Effector CD4-positive, alpha-beta T cell (primary cell): ENCODE results near the gene OR10H1. TPM values are rescaled to one million over a fixed set of nuclear protein-coding genes. Genes with fewer than 3 reads are reported as not detected.
A peak's percentile ranks its signal among the peaks of the same experiment; 100 is the strongest.
"Not testable (repeated sequence)": the region's sequence is repeated elsewhere in the genome, so short reads cannot be mapped to it uniquely, and the experiment has no call there.

ENCODE experiments used
- DNase-seq: peaks from one replicate; pipeline ENCODE4 v3.0.0-alpha.2; 2020
- total RNA-seq: gene quantifications from one replicate; lab custom pipeline; 2026; lab: John Stamatoyannopoulos, UW

OR10H1 gene, protein sequence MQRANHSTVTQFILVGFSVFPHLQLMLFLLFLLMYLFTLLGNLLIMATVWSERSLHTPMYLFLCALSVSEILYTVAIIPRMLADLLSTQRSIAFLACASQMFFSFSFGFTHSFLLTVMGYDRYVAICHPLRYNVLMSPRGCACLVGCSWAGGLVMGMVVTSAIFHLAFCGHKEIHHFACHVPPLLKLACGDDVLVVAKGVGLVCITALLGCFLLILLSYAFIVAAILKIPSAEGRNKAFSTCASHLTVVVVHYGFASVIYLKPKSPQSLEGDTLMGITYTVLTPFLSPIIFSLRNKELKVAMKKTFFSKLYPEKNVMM
- total RNA-seq: not detected

DNA sequence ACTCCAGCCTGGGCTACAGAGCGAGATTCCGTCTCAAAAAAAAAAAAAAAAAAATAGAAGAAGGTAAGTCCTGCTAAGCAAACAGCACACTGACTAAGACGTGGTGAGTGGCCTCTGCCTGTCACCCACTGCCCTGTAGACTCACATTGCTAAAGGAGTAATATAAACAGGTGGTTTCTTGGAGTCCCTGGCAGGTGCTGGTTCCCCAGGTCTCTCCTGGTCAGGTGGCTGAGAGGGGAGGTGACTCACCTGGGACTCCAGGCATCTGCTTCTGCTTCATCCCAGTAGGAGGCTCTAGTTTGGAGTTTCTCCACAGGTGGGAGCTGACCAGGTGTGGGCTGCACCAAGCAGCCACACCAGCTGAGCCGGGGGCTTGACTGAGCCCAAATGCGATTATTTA, at the start of gene OR10H1:
Gene OR10H1 (minus strand): TSS at position 359 of the 400 bp plus-strand sequence. CDS start 7,627 bp downstream, outside the sequence.
- DNase-seq: no peak

DNA sequence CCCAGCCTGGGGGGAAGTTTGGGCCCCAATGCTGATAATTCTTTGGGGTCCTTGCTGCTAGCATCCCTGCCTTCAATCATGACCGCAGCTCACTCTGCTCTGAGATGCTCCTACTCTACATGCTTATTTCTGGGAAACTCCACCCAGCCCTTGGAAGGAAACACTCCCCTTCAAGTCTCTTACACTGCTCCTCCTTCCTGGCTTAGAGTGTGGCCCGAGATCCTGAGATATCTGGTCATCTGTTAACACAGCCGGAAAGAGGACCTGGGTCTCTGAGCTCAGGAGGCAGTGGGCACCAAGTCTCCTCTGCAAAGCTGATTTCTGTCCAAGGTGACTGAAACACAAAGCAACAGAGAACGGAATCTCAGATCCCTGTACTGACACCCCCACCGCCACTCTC, 49.4 kb upstream of the OR10H1 start:
- no peak for DNase-seq

DNA sequence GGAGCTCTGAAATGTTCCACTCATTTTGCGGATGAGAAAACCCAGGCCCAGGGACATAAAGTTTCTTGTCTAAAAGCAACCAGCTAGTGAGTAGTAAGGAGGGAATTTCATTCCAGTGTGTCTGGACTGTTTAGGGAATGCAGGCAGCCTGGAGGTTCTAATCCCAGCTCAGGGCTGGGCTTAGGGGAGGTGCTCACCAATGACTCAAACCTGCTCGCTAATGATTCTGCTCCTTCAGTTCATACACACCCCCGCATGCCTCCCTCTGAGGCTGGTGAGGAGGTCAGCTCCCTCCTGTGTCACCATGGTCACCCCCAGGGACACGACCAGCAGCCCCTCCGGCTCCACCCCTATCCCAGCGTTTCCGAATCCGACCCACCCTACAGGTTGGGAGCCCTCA, 47.8 kb upstream of the OR10H1 start:
- DNase-seq: no peak

DNA sequence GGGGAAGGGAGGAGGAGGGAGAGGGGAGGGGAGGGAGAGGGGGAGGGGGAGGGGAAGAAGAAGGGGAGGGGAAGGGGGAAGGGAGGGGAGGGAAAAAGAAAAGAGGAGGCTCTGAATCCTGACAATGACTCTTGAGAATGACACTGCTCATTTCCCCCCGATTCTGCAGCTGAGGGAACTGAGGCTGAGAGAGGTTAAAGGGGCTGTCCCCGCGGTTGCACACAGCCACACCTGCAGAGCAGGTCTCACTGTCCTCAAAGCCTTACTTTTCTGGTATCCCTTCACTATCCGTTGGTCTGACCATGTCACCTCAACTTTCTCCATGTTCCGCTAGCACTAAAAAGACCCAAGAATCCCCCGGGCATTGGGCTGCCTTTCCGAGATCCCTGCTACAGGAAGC, 47.0 kb upstream of the OR10H1 start:
- DNase-seq: no peak

DNA sequence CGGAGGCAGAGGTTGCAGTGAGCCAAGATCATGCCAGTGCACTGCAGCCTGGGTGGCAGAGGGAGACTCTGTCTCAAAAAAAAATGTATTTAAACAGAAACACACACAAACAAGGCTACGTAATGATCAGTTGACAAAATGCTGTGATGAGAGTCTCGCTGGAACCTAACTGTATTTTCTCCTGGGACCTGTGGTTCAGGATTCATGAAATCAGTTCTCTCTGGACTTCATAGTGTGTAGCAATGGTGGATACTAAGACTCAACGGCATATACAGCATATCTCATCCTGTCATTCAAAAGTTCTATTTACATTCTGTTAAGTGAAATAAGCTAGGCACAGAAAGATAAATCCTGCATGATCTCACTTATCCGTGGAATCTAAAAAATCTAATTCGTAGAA, 45.1 kb upstream of the OR10H1 start:
- no peak for DNase-seq

DNA sequence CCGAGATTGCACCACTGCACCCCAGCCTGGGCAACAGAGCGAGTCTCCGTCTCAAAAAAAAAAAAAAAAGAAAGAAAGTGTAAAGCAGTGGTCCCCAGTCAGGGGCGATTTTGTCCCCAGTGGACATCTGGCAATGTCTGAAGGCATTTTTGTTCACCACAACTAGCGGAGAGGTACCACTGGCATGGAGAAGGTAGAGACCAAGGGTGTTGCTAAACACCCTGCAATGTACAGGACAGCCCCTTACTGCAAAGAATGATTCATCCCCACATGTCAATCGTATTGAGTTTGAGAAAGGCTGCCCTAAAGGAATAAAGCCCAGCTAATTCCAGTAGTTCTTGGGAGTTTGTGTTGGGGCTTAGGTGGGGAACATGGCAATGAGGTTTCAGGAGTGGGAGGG, 43.7 kb upstream of the OR10H1 start:
- no peak for DNase-seq

DNA sequence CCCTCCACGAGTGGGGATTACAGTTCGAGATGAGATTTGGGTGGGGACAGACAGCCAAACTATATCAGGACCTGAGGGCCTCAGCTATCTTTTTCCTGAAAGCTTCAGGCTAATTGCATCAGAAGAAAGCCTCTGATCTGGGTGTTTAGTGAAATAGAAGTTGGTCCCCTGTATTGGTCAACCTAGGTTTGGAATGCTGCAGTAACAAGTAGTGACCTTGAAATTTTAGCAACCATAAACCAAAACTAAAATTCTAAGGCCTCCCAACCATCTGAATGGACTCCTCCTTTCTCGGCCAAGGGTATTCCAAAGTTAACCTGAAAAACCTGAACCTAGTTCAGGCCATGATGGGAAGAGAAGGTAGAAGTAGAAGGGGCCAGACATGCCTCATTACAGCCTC, 34.9 kb upstream of the OR10H1 start:
- DNase-seq: no peak

DNA sequence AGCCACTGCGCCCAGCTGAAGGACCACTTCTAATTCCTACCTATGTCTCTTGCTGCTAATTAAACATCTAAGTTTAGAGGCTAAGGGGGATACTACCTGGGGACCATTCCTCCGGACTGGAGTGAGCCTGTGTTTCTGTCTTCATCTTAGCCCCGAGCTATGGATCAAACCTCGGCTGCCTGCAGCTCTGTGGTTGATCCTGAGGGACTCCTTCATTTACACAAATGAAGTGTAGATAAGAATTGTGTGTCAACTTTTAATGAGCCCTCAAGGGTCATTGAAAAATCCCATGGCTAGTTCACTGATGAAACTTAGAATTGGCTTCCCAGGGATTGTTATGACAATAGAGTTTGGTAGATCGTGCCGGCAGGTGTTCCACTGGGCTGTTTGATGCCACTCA, 31.5 kb upstream of the OR10H1 start:
- no peak for DNase-seq

DNA sequence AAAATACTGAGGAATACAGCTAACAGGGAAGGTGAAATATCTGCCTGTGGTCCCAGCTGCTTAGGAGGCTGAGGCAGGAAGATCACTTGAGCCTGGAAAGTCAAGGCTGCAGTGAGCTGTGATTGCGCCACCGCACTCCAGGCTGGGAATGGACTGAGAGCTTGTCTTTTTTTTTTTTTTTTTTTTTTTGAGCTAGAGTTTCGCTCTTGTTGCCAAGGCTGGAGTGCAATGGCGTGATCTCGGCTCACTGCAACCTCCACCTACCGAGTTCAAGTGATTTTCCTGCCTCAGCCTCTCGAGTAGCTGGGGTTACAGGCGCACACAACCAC, 28.4 kb upstream of the OR10H1 start:
- not testable (repeated sequence) for DNase-seq

DNA sequence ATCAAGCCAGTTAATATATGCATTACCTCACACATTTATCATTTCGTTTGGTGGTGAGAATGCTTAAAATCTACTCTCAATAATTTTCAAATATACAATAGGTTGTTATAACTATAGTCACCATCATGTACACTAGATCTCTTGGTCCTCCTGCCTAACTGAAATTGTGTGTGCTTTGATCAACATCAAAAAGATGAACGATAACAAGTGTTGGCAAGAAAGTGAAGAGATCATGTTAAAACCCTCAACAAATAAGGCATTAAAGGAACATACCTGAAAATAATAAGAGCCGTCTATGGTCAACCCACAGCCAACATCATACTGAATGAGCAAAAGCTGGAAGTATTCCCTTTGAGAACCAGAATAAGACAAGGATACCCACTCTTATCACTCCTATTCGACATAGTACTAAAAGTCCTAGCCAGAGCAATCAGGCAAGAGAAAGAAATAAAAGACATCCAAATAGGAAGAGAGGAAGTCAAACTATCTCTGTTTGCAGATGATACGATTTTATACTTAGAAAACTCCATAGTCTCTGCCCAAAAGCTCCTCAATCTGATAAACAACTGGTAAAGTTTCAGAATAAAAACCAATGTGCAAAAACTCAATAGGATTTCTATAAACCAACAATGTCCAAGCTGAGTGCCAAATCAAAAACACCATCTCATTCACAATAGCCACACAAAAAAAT, 27.9 kb upstream of the OR10H1 start:
- DNase-seq: no peak

DNA sequence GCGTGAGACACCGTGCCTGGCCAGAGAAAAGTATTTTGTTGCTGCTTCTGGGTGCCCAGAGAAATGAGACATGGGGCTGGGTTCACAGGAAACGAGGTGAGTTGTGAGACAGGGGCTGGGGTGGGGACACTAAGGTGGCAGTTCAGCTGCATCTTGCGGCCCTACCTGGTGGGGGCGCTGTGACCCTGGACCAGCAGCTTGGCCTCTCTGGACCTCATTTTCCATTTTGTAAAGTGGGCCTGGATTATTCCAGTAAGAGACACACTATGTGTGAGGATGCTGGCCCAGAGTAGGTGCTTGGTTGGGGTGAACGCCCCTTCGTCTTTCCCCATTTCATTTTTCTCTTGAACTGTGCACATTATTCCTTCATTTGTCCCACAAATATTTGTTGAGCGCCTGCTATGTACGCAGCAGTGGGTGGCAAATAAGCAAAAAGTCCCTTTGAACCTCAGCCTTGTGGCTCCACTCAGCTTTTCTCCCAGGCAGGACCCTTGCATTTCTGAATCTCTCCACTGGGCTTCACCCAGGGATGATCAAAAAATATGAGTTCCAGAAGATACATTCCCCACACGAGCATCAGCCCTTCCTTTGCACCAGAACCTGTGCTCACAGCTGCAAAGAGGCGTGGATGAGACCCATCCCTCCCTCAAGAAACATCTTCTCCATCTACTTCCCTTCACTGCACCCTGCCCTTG, 26.6 kb upstream of the OR10H1 start:
- DNase-seq: no peak

DNA sequence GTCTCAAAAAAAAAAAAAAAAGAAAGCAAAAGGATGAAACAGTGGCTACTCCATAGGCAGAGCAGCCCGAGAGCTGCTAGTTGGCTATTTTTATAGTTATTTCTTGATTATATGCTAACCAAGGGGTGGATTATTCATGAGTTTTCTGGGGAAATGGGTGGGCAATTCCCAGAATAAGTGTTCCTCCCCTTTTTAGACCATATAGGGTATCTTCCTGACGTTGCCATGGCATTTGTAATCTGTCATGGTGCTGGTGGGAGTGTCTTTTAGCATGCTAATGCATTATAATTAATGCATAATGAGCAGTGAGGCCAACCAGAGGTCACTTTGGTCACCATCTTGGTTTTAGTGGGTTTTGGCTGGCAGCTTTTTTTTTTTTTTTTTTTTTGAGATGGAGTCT, 25.4 kb upstream of the OR10H1 start:
- no peak for DNase-seq

DNA sequence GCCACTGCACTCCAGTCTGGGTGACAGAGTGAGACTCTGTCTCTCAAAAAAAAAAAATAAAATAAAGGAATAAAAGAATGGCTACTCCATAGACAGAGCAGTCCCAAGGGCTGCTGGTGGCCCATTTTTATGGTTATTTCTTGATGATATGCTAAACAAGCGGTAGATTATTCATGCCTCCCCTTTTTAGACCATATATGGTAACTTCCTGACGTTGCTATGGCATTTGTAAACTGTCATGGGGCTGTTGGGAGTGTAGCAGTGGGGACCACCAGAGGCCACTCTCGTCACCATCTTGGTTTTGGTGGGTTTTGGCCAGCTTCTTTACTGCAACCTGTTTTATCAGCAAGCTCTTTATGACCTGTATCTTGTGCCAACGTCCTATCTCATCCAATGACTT, 24.4 kb upstream of the OR10H1 start:
- not testable (repeated sequence) for DNase-seq

DNA sequence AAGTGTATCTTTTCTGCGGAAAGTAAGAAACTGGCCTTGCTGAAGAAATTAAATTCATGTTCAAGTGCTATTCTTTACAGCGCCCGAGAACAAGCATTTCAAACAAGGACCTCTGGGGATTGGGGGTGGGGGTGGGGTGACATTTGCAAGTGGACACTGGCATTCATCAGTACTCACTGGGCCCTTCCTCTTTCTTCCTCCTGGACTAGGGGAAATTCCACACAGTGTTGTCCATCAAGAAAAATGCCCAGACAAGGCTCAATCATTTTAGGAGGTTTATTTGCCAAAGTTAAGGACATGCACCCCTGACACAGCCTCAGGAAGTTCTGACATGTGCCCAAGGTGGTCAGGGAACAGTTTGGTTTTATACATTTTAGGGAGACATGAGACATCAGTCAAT, 22.9 kb upstream of the OR10H1 start:
- DNase-seq: no peak

DNA sequence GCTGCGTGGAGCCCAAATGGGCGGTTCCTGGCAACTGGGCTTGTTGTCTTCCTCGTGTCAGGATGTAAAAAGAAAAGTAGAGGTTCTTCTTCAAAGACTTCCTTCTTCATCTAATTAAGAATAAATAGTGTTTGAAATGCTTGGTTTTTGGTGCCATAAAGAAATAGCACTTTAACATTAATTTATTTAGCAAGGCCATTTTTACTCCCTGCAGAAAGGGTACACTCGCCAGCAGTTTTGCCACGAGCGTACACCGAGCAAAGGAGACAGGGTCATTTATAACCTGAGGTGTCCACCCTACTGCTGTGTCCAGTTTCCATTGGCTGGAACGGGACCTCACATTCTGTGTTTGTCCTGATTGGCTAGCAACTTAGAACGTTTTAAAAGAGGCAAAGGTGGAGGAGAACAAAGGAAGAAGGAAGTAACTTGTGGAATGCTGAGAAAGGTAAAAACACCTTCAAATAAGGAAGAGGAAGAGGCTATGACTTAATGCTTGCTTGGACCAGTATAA, 21.8 kb upstream of the OR10H1 start:
- DNase-seq: no peak

DNA sequence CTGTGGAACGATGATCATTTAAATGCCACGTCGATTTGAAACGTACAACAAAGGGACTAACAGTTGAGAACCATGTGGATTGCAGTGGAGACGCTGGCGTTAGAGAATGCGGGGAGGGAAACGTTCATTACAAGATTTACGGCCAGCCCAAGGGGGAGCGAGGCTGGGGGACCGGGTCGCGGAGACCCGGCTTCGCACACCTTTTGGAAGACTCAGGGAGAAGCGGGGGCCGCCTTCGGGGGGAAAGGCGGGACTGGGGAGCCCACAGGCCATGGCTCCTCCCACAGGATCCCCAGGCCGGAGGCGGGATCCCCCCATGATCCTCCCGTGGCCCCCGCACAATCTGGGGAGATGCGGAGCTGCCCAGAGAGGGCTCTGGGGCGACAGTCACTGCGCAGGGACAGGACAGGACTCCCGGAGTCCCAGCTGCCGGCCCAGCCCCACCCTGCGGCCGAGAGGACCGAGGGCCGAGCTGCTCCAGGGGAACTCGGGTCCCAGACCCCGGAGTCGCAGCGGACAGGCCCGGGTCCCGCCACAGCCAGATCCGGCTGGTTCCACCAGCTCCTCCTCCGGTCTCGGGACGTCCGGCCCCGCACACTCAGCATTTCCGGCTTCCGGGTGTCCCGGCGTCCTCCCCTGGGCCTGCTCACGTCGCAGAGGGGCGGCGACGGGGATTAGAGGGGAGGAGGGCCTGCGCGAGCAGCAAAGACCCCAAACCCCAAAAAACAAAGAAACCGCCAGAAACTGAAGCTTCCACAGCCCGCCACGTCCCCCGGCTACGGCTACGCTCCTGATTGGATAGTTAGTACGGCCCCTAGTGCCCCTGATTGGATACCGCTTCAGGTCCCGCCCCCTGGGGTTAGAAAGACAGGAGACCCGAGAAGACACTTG, 21.1 kb upstream of the OR10H1 start:
- DNase-seq: peak; percentile 94

DNA sequence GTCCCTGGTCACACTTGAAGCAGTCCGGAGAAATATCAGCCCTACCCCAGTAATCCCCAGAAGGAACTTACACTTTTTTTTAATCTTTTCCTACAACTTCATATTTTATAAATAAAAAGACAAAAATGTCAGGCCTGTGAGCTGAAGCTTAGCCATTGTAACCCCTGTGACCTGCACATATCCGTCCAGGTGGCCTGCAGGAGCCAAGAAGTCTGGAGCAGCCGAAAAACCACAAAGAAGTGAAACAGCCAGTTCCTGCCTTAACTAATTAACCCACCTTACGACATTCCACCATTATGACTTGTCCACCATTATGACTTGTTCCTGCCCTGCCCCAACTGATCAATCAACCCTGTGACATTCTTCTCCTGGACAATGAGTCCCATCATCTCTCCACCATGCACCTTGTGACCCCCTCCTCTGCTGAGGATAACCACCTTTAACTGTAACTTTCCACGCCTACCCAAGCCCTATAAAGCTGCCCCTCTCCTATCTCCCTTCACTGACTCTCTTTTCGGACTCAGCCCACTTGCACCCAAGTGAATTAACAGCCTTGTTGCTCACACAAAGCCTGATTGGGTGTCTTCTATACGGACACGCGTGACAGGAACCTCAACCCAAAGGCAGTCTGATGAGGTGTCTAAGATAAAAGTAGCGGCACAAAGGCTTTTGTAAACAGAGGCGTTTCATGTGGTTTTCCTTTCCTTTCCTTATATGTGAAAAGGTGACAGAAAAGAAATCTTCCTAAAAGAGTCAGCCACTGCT, 20.3 kb upstream of the OR10H1 start:
- DNase-seq: peak; percentile 61

DNA sequence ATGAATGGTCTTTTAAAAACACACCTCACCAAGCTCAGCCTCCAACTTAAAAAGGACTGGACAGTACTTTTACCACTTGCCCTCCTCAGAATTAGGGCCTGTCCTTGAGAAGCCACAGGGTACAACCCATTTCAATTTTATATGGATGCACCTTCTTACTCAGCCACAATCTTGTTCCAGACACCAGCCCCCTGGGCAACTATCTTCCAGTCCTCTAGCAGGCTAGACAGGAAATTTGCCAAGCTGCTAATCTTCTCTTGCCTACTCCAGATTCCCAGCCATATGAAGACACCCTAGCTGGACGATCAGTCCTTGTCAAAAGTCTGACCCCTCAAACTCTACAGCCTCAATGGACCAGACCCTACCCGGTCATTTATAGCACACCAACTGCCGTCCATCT, 18.8 kb upstream of the OR10H1 start:
- DNase-seq: not testable (repeated sequence)

DNA sequence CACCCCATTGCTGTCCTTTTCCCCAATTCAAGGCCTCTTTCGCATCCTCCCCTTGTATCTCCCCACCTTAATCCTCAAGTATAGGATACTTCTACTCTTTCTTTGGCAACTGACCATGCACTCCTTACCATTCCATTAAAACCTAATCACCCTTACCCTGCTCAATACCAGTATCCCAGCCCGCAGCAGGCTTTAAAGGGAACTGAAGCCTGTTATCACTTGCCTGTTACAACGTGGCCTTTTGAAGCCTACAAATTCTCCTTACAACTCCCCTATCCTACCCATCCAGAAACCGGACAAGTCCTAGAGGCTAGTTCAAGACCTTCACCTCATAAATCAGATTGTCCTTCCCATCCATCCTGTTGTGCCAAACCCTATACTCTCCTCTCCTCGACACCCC, 16.2 kb upstream of the OR10H1 start:
- no peak for DNase-seq

DNA sequence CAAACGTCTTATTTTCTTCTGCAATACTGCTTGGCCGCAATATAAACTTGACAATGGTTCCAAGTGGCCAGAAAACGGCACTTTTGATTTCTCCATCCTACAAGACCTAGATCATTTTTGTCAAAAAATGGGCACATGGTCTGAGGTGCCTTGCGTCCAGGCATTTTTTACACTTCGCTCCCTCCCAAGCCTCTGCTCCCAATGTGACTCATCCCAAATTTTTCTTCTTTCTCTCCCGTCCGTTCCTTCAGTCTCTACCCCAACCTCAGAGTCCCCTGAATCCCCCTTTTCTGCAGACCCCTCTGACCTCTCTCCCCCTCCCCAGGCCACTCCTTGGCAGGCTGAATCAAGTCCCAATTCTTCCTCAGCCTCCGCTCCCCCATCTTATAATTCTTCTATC, 14.3 kb upstream of the OR10H1 start:
- no peak for DNase-seq

DNA sequence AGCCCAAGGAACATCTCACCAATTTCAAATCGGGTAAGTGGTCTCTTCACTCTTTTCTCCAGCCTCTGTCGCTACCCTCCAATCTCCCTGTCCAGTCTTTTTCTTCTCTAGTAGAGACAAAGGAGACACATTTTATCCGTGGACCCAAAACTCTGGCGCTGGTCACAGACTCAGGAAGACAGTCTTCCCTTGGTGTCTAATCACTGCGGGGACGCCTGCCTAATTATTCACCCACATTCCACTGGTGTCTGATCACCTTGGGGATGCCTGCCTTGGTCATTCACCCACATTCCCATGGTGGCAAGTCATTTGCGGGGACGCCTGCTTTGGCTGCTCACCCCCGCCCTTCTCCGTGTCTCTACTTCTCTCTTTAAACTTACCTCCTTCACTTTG, 13.8 kb upstream of the OR10H1 start:
- DNase-seq: no peak
